GM19395 (cell line): ENCODE data around the gene KLRG1.

Experiments
- ATAC-seq: cut with Tn5 transposase; IDR thresholded peaks from one replicate; pipeline ENCODE4 v1.9.1; 2021; ENCODE audit warnings: mild to moderate bottlenecking, moderate library complexity; ENCODE audit not compliant: unreplicated experiment

KLRG1 gene

DNA sequence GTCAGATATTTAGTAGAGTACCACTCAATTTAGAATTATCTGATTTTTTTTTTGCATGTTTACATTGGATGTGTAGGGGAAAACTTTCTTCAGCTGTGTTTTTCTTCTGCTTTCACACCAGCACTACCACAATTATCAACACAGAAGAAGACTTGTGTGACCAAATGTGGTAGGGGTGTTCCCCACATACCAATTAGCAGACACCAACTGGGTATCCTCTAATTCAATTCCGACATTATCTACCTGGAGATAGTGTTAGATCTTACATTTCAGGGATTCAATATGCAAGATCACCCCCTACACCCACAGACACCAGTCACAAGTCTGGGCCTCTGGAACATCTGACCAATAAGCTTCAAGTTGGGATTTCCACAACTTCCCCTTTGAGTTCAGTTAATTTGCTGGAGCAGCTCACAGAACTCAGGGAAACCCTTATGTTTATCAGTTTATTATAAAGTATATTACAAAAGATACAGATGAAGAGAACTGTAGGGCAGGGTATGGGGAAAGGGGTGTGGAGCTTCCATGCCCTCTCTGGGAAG is 4.1 kb upstream of the KLRG1 start:
- no peak for ATAC-seq

DNA sequence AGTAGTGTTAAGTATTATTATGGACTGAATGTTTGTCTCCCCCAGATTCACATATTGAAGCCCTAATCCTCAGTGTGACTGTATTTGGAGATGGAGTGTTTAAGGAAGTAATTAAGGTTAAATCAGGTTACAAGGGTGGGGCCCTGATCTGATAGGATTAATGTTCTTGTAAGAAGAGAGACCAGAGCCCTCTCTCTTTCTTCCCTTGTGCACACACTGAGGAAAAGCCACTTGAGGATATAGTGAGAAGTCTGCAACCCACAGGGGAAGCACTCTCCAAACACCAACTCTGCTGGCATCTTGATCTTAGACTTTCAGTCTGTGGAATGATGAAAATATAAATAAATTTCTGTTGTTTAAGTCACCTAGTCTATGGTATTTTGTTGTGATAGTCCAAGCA is 2.2 kb upstream of the KLRG1 start:
- no peak for ATAC-seq

DNA sequence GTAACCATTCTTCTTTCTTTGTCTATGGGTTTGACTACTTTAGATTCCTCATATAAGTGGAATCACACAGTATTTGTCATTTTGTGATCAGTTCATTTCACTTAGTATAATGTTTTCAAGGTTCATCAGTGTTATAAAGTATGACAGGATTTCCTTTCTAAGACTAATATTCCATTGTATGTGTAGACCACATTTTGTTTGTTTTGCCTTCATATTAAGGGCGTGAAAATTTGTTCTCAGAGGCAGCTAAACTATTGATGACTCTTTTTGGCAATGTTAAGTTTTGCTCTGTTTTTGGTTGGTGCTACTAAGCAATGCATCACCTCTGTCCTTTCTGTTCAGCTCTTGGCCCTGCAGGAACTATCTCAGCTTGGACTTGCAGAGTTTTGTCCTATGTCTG is 1.7 kb upstream of the KLRG1 start:
- no peak for ATAC-seq

DNA sequence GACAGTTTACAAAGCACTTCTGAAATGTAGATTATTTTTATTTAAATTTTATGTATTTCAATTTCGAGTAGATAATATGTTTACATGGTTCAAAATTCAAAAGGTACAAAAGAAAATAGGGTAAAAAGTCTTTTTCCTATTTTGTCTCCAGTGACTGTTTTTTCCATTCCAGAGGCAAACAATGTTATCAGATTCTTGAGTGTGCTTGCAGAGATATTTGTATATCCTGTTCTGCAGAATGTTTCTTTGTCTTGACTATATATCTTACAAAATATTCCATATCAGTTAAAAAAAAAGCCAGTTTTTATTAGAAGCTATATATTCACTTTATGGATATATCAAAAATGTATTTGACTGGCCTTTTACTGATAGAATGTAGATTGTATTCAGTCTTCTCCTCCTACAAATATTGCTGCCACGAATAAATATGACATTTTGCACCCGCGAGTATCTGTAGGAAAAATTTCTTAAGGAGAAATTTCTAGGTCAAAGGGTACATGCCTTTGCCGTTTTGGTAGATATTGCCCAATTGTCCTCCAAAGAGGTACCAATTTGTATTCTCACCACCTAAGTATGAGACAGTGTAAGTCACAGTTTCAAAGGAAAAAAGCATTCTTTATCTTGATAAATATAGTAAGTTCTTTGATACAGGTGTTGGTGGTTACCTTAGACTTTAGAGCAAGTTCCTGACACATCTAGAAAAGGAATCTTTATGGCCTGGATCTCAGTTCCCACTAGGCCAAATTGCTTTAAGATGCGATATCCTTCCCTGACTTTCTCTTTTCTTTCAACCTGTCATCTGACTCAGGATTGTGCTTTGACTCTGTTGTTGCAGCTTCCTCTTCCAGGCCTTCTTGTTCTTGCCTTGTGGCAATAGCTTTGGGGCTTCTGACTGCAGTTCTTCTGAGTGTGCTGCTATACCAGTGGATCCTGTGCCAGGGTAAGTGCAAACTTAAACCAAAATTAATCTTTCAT is 2.3 kb downstream of the KLRG1 start:
- no peak for ATAC-seq

DNA sequence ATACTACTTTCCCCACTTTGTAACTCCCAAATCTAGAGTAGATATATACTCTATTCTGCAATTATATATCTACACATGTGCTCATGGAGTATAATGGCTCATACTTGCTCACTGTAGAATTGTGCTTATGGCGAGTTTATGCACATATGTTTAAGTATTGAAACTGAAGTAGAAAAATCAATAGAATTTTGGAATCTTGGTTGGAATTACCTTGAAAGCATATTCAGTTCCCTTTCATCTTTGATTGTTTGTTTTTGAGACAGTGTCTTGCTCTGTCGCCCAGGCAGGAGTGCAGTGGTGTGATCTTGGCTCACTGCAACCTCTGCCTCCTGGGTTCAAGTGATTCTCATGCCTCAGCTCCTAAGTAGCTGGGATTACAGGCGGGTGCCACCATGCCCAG is 4.5 kb downstream of the KLRG1 start:
- ATAC-seq = no peak

DNA sequence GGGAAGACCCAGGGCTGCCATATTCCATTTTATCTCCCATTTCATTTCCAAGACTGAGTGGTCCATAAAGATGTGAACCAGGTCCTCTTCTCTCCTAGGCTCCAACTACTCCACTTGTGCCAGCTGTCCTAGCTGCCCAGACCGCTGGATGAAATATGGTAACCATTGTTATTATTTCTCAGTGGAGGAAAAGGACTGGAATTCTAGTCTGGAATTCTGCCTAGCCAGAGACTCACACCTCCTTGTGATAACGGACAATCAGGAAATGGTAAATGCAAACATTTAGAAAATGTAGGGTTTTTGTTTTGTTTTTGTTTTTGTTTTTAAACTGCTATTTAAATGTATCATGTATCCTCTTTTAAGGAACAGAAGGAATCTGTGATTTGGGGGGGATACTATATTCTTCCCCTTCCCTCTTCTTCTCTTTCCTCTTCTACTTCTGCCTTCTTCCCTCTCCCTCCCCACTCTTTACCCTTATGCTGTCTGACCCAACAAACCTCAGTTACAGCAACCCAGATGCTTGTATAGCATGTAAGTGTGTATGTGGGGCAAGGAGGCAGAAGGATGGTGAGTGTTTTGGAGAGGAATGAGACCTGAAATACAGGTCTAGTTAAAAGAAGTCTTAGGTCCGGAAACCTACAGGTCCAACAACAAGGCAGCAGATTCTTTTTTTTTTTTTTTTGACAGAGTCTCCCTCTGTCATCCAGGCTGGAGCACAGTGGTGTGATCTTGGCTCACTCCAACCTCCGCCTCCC is 5.9 kb downstream of the KLRG1 start:
- ATAC-seq = no peak

DNA sequence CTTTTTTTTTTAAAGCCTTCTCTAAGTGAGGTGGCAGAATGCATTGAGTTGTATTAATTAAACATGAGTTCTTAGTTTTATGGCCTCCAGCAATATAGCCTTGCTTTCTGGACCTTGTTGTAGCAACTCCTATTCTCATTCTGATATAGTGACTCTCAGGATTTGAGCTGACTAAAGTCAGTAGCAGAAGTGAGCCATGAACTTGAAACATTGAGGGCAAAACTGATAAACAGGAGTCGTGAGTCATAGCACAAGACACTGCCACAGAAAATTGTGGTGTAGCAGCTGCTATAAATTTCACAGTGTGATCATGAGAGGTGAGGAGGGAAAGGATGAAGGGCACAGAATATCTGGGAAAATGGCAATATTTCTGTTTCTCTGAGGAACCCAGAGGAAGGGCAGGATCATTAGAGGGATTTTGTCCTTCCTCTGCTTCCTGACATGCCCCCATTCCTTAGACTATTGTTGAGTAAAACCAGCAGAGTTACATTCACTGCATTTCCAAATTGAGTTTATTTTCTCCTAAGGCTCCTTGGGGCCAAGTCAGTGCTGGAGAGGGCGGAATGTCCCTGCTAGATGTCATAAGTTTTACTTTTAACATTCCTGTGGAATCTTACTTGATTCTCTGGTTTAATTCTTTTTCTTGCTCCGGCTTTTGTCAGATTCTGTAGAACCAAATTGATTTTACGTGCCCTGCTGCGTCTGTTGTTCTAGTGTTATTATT is 7.5 kb downstream of the KLRG1 start:
- ATAC-seq = peak; percentile 97

DNA sequence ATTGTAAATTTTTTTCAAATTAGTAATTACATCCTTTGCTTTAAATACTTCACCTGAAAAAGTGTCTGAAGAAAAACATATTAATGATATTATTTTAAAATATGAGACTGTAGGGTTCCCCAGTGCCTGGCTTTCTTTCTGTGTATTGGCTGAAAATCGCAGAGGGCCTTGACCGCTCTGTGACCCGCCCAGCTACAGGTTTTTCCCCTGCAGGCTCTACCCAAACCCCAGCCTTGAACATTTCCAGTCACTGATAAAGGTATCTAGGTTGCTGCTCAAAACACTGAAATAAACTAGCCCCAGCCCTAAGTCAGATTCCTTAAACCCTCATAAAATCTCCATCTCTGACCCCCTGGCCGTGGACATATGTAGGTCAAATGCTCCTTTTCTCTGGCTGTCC is 11.9 kb downstream of the KLRG1 start:
- no peak for ATAC-seq

DNA sequence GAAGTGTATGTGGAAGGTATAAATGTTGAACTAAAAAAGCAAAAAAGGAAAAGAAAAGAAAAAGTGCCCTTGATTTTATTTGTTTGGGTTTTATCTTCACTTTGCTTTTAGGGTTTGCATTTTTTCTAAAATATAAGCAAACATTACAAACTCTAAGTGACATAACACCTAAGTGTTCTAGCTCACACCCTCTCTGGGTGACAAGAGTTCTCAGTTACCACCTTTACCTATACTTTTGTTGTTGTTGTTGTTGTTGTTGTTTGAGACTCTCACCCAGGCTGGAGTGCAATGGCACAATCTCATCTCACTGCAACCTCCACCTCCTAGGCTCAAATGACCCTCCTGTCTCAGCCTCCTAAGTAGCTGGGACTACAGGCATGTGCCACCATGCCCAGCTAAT is 13.0 kb downstream of the KLRG1 start:
- ATAC-seq = no peak

DNA sequence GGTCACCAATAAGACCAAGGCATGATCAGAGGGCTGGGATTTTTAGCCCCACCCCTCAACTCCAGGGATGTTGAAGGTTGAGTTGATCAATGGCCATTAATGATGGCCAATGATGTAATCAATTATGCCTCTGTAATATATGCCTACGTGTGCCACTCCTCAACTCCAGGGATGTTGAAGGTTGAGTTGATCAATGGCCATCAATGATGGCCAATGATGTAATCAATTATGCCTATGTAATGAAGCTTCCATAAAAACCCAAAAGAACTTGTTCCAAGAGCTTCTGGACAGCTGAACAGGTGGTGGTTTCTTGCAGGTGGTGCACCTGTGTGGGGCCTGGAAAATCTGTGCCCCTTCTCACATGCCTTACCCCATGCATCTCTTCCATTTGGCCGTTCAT is 33.2 kb downstream of the KLRG1 start:
- no peak for ATAC-seq

DNA sequence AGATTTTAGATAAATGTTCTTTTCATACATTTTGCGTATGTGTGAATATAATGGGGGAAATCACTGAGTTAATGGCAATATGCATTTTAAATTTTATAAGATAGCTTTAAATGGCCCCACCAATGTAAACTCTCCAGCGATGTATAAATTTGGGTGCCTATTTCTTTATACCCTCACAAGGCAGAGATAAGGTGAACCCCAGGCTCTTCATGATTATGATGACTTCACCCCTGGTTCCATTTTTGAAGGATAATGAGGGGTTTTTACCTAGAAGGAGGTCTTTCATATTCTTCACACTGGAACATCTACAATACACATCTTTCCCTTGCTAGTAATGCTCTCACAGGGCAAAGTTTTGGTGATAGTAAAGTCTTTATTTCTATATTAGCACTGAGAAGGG is 35.2 kb downstream of the KLRG1 start:
- no peak for ATAC-seq

DNA sequence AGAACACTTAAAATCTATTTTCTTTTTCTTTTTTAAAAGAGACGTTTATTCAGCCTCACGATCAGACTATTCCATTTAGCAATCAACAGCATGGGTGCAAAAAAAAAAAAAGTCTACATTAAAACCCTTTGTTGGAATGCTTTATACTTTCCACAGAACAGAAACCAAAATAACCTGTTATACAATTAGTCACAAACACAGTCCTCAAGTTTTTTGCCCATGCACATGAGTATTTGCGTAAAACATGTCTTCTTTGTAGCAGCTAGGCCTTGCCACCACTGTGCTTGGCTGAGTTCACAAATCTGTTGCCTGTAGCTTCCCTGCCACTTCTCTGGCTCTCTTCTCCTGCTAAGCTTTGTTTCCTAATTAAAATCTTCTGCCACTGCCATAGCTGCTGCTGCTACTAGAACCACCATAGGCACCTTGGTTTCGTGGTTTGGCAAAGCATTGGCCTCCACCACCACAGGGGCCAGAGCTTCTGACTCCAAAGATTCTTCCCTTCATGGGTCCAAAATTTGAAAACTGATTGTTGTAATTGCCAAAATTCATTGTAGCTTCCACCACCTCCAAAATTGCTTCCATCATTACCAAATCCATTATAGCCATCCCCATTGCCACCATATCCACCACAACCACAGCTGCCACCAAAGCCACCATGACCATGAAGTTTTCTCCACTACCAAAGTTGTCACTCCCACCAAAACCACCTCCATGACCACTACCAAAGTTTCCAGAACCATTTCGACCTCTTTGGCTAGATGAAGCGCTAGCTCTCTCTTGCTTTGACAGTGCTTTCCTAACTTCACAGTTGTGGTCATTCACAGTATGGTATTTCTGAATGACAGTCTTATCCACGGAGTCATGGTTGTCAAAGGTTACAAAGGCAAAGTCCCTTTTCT is 38.1 kb downstream of the KLRG1 start:
- no peak for ATAC-seq

DNA sequence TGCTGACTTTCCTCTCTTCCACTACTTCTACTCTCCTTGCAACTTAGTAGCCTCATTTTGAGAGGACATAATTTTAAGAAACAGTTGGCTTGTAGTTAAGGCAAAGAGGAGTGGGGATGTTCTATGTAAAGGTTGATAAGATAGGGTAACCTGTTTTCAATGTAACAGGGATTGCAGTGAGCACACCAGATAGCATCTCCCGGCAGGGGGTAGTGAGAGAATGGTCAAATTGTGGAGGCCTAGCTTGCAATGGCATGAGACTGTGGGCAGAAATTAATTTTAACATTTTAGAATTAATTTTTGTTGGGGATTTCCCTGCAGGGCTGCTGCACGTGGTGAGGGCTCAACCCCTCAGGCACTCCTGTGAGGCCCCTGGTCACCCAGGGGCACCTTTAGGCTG is 41.4 kb downstream of the KLRG1 start:
- no peak for ATAC-seq

DNA sequence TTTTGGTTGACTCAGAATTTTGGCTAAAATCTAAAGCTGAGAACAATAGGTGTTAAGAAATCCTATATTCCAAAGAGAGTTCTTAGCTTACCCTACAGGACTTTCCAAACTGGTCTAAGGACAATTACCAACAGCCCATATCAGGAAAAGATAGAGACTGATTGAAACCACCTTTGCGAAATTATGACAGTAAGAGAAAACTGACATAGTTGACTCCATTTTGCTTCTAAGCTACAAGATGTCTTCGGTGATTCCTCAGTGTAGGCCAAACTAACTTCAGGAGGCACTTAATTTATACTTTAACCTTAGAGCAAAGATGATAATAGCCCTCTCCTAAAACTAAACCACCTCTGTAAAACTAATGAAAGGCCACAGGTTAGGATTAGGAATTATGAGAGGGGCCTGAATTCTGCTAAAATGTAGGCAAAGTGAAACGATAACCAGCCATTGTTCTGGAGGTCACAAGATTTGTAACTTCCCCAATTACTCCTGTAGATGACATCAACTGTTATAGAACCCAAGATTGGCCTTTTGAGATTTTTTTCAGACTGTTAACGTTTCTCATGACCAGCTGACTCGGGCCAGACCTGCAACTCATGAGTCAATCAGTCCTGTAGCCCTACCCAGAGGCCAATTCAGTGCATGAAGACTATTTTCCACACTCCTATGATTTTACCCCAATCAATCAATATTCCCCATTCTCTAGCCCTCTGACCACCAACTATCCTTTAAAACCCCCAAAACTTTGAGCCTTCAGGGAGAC is 43.0 kb downstream of the KLRG1 start:
- ATAC-seq = no peak

DNA sequence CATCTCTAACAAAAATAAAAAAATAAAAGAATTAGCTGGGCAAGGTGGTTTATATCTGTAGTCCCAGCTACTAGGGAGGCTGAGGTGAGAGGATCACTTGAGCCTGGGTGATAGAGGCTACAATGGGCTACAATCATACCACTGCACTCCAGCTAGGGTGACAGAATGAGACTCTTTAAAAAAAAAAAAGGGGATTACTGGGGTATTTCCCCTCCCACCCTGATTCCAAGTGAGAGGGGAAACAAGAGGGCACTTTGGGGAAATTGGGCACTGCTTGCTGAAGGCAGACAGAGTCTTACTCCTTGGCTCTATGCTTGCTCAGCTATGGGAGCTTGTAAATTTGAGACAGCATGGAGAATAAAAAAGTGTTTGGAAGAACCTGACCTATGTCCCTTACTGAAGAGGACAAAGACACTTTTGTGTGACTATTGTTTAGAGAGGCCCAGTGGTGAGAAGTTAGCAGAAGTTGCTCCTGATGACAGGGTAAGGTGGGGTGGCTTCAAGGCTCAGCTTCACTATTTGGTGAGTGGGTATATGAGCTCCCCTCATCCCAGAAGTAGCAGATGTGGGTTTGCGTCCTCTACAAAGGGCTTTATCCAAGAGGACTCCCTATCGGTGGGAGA is 44.0 kb downstream of the KLRG1 start:
- ATAC-seq = no peak

DNA sequence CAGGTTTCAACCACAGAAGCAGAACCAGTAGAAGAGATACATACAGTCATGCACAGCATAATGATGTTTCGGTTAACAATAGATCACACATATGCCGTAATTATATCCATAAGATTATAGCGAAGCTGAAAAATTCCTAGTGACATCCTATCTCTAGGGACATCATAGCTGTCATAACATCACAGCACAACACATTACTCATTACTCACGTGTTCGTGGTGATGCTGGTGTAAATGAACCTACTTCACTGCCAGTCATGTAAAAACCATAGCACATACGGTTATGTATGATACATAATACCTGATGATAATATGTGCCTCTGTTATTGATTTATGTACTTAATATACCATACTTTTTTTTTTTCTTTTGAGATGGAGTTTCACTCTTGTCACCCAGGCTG is 44.7 kb downstream of the KLRG1 start:
- no peak for ATAC-seq

DNA sequence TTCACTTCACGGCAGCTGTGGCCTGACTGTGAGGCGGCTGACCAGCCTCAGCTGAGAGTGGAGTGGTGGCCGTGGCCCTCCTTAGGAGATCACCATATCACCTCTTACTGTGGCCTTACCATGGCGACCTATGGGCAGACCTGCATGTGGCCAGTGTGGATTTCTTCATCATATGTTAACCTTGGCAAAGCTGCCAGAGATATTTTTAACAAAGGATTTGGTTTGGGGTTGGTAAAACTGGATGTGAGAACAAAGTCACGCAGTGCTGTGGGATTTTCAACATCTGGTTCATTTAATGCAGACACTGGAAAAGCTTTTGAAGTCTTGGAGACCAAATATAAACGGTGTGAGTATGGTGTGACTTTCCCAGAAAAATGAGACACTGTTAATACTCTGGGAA is 46.9 kb downstream of the KLRG1 start:
- ATAC-seq = no peak

DNA sequence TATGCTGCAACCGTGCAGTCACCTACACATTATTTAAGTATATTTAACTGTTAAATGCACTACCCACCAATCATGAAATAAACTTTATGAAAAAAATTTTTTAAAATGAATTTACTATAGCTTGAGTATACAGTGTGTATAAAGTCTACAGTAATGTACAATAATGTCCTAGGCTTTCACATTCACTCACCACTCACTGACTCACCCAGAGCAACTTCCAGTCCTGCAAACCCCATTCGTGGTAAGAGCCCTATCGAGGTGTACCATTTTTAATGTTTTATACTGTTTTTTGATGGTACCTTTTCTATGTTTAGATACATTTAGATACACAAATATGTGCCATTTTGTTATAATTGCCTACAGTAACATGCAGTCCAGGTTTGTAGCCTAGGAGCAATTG is 48.1 kb downstream of the KLRG1 start:
- ATAC-seq = no peak

DNA sequence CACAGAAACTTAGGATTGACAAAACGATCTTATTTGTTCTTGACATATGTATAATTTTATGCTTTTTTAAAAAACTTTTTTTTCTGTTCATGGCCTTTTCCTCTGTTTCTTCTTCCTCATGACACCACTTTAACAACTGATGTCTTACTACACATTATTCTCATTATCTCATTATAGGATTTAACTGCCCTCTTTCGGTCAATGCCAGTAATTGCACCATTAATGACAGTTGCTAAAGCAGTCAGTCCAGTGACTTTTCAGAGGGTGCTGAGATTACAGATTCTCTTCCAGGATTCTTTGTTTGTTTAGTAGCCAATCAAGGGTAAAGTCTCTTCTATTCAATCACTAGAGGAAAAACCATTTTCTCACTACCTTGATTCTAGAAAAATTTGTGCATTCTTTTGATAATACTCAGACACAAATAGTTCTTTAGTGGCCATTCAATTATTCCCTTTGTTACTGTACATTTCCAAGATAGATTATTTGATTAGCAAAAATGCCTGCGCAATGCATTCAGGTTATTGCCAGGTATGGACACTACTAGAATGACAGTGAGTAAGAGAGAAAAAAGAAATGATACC is 50.1 kb downstream of the KLRG1 start:
- no peak for ATAC-seq
